SH-SY5Y (cell line): Measurements from ENCODE around the gene TSPY8.
"Not testable (repeated sequence)": the region's sequence is repeated elsewhere in the genome, so short reads cannot be mapped to it uniquely, and the experiment has no call there.

Experiments
- GATA2 ChIP-seq: IDR thresholded peaks from 2 replicates; pipeline ENCODE4 v1.6.1; 2011; ENCODE audit warnings: mild to moderate bottlenecking, low read depth, low read length
- GATA3 ChIP-seq: IDR thresholded peaks from 2 replicates; pipeline ENCODE4 v1.6.1; 2011; ENCODE audit warnings: low read depth, mild to moderate bottlenecking, low read length, moderate library complexity

- TF ChIP-seq GATA3, GATA2: not testable (repeated sequence)
These were observed 40.5 kb downstream of the TSPY8 start, which contains the start of gene TSPY3 for GRCh38 chrY:9398121-9398520.
